ENCODE measurements around the gene ANXA9.

ANXA9 gene

DNA sequence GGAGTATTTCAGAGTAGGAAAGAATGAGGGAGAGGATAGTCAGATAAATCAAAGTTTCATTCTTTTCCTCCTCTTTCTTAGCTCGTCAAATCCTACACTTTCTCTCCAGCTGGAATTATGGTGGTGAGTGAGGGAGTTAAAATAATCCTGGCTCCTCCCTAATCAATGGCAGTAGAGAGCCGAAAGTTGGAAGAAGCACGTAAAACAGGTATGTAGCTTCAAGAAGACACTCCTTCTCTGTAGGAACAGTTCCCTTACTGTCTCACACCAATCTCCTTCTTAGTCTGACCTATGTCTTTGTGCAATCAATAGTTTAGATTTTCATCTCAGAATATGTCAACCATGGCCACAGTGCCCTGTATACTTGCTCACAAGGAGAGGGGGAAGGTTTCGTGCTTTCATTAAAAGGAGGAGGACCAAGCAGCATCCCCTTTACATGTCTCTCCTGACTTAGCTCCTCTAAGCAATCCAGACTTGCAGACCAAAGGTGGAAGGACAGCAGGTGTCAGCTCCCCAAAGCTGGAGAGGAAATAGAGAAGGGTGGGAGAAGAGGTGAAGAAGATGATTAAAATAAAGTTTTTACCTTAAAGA is 23.7 kb downstream of the ANXA9 start:
- no peak for DNase-seq (ENCODE audit: low spot score)

DNA sequence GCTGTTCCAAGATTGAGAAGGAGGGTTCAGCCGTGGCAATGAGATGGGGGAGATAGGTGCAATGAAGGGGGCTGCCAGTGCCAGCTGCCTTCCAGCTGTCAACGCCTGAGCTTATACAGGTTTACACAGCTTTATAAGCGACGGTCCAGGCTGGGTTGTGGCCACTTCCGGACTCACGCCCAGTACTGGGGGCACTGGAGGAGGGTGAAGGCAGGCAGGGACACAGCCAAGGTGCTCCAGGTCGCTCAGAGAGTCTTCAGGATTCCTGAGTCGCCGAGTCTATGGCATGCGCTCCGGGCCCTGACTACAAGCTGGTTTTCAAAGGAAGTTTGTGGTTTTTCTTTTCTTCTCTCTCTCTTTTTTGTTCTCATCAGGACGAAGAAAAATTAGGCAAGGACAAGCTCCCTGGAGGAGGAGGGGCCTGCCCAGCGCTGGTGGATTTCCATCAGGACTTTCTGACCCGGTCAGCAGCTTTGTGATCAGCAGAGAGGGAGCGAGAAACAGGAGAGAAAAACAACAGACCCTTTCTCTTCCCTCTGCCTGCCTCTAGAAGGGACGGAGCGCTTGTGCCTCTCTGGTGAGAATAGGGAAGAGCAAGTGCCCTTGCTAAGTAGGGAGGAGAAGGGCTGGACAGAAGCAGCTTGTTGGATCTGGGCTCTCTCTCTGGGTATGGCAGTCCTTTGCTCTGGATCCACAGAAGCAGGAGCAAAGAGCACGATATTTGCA is 24.4 kb downstream of the ANXA9 start, which contains the start of gene MINDY1:
TSS of gene MINDY1 (minus strand) at position 576 of the 726 bp plus-strand sequence. CDS start 4,285 bp downstream, outside the sequence.
- DNase-seq (ENCODE audit: low spot score): peak; percentile 97

DNA sequence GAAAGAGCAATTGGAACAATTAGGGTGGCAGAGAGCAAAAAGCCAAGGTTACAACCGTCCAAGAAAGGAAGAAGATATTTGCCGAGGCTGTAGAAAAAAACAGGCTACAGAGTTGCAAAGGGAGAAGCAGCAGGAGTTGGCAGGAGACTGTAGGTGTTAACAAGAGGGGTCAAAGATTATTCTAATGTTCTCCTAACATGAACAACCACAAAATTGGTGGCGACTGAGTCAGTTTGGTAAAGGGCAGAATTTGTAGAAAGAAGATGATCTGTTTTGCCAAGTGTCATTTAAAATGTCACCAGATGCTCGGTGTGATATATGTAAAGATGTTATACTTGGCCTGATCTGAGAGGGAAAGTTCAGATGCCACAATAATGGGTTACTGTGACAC is 25.8 kb downstream of the ANXA9 start:
- DNase-seq (ENCODE audit: low spot score): no peak

DNA sequence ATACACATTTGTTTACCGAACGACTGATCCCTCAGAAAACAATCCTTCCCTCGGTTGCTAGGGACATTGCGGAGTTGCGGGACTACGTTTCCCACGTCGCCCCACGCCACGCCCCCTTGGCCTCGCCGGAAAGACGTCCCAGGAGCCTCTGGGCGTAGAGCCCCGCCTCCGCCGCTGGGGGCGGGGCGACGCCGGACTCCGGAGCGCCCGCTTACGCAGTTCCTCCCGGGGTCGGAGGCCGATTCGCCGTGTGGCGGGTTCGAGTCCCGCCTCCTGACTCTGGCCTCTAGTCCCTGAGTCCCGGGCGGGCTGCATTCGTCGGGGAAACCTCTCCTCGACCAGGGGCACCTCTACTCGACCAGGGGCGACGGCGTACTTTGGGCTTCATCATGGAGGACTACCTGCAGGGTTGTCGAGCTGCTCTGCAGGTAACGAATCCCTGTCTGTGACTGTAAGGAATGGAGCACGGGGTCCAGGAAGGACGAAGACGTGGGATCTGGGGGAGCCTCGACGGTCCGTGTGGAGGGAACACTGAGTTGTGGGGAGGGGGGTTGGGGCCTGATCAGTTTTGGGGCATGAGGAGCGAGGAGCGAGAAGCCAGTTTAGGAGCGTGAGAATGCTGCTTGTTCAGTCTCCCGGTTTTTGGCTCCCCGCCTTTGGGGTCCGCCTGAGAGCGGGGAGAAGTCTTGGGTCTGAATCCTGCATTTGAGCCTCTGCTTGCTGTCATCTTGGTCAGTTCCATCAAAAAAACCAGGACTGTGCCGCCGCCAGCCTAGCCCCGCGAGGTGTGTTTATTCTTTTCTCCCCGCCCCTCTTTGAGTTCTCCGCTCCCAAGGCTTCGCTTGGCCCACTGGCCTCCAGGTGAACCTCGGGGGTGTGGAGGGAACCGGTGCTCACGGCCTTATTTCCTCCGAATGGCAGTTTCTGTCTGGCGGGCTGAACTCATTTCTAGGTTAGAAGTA is 26.4 kb downstream of the ANXA9 start, which contains the start of gene PRUNE1:
TSS of gene PRUNE1 (plus strand) at position 206 of the 962 bp plus-strand sequence. CDS start at position 390, 184 bp downstream.
- peak; percentile 97 for DNase-seq (ENCODE audit: low spot score)

- DNase-seq (ENCODE audit: low spot score): no peak
Measured at GRCh38 chr1:151009206-151009587, 27.1 kb downstream of the ANXA9 start.

DNA sequence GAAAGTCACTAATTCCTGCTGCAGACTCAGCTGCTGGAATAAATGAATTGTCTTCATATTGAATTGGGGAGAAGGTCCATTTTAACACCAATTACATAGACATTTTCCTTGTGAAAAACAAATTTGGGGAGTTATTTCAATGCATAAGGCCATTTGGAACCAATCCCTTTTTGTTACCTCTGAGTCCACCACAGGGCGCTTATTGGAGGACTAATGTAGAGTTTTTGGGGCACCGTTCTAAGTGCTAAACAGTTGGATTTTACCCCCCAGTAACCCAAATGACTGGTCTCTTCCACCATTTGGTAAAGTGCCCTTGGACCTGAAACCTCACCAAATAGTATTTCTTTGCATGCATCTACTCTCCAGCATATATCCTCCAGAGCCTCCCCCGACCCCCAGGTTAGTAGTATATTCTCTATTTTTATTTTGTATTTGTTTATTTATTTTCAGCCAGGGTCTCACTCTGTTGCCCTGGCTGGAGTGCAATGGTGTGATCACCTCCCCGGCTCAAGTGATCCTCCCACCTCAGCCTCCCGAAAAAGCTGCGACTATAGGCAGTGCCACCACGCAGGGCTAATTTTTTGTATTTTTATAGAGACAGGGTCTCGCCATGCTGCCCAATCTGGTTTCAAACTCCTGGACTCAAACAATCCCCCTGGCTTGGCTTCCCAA is 27.7 kb downstream of the ANXA9 start:
- no peak for DNase-seq (ENCODE audit: low spot score)

DNA sequence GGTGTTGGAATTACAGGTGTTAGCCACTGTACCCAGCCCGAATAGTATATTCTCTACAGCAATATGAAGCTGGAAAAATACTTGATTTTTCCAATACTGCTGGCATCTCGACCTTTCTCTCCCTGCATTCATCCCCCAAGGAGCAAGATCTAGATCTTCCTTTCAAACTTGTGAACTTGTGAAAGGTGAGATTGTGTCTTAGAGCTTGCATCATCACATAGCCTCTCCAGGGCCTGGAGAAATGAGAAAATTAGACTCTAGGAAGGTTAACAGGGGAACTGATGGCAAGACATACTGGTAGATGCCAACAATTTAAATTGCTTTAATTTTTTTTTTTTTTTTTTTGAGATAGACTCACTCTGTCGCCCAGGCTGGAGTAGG is 28.2 kb downstream of the ANXA9 start:
- DNase-seq (ENCODE audit: low spot score): no peak

GRCh38 chr1:151011154-151011850 is 29.2 kb downstream of the ANXA9 start:
- DNase-seq (ENCODE audit: low spot score): no peak

DNA sequence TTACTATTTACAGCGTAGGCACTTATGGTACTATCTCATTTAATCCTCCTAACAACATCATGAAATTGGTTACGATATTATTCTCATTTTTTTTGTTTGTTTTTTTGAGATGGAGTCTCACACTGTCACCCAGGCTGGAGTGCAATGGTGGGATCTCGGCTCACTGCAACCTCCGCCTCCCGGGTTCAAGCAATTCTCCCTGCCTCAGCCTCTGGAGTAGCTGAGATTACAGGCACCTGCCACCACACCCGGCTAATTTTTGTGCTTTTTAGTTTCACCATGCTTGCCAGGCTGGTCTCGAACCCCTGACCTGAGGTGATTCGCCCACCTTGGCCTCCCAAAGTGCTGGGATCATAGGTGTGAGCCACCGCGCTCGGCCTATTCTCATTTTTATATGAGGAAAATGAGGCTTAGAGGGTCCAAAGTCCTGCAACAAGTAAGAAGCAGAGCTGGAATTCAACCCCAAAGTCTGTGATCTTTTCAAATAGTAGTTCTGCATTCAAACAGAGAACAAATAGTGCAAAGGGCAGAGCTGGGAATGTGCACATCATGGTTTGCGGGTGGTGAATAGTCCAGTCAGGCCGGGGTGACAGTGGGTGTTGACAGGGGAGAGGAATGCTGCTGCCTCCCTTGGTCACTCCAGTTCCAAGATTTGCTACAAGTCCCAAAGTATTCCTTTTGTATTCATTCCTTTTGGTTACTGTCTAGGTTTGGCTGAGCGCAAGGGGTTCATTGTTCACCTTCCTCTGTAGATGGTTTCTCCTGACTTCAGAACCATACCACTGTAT is 30.8 kb downstream of the ANXA9 start:
- DNase-seq (ENCODE audit: low spot score): no peak

DNA sequence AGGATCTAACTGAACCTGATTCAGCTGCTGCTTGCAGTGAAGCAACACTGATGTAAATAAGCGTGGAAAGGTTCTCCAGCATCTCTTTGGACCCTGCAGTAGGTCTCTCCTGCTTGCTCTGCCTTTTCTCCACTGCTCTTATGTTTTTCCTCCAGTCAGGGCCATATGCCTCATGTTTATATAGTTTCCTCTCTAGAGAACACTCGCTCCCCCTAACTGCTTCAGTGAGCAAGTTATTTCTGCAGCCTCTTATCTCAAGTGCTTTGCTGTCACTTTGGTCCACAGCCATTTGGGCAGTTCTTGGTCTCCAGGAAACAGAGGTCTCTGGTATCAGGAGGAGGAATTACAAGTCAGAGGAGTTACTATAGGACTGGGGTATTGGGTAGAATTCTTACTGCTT is 31.4 kb downstream of the ANXA9 start:
- DNase-seq (ENCODE audit: low spot score): no peak

DNA sequence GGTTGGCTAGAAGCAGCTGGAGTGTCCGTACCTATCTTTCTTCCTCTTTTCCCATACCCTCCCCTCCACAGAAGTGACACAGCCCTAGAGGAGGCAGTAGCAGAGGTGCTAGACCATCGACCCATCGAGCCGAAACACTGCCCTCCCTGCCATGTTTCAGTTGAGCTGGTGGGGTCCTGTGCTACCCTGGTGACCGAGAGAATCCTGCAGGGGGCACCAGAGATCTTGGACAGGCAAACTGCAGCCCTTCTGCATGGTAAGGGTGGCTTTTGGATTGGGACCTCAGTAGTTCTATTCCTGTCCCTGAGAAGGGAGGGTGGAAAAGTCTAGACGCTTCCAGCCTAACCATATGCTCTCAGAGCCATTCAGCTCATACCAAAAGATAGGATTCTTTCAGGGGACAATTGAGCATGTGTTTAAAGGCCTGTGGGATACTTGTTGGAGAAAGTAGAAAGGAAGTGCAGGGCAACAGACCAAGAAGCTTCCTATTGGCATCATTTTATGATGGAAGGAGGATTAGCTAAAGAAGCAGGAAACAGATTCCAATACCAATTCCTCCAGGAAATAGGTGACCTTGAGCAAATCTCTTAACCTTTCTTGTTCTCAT is 42.6 kb downstream of the ANXA9 start:
- DNase-seq (ENCODE audit: low spot score): peak; percentile 86

DNA sequence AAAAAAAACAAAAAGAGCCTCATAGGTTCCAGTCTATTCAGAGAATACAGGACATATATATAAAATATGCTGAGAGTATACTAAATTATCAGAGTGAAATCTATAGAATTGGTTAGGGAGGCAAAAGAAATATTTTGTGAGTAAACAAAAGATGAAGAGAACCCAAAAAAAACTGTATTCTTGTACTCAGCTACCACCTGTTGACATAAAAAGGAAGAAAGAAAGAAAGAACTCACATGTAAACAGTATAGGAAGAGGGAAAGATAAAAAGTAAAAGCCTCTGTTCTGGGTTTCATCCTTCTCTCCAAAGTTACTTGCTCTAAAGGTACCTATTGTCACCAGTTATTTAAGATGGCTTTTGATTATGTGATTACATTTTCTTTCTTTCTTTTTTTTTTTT is 44.4 kb downstream of the ANXA9 start:
- DNase-seq (ENCODE audit: low spot score): no peak

- DNase-seq (ENCODE audit: low spot score): no peak
Measured at GRCh38 chr1:151032164-151032563, 50.1 kb downstream of the ANXA9 start.

DNA sequence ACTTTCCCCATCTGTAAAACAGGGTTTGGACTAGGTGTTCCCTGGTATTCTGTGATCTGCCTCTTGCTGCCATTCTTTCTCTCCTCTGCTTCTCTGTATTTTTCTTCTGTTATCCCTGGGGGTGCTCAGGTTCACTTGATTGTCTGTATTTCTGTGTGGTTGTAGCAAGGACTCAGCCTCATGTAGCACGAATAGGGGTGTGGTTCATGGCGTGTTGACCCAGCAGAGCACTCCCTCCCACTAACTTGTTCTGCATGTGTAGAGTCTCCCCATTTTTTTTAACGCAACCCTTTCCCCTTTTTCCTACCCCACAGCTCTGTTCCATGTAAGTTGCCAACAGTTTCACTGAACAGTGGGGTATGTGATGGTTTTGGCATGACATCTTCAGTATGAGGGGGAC is 53.1 kb downstream of the ANXA9 start:
- DNase-seq (ENCODE audit: low spot score): no peak

- no peak for DNase-seq (ENCODE audit: low spot score)
Measured at GRCh38 chr1:151036356-151036755, 54.3 kb downstream of the ANXA9 start, which contains the start of gene BNIPL. BNIPL (plus strand) TSS chr1:151036586; CDS start chr1:151036726, 140 bp downstream.

DNA sequence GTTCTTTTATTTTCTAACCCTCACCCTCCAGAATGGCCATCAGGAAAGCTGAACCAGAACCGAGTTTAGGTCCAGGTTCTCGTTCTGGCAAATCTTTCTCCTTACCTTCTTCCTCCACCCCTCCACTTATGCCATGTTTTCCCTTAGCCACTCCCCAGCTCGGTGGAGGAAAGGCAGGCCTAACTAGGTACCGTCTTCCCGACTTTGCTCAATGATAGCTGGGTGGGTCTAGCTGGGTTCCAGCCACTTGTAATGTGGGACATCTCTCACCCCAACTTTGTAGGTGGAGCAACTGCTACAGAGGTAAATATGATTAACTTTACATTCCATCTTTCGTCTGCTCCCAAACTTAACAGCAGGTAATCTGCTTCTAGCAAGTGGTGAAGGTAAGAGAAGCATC is 54.9 kb downstream of the ANXA9 start:
- DNase-seq (ENCODE audit: low spot score): no peak

DNA sequence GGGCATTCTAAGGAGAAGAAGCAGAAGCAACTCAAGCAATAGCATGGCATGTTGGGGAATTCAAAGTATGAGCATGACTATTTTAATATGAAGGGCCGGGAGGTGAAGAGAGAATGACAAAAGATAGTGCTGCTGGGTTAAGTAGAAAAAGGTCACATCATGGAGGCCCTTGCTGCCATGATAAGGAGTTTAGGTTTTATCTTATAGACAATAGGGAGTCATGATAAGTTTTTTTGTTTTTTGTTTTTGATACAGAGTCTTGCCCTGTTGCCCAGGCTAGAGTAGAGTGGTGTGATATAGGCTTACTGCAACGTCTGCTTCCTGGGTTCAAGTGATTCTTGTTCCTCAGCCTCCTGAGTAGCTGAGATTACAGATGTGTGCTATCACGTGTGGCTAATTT is 57.4 kb downstream of the ANXA9 start:
- no peak for DNase-seq (ENCODE audit: low spot score)

GRCh38 chr1:151043163-151043562 is 61.1 kb downstream of the ANXA9 start:
- no peak for DNase-seq (ENCODE audit: low spot score)

Measured in Ammon's horn (tissue), 1 donor.